BJ (cell line): ENCODE data around the gene TMEM60. TPM values are rescaled to one million over a fixed set of nuclear protein-coding genes. Genes with fewer than 3 reads are reported as not detected.

Experiments
- CTCF ChIA-PET: fragments of 350-600 bp; formaldehyde crosslinking; extraction: SDS; loops from one replicate; lab custom pipeline; 2021; ENCODE audit warnings: antibody characterized with exemption, inconsistent platforms; lab: Yijun Ruan, JAX
- POLR2A ChIA-PET: fragments of 300-600 bp; sonication (Branson Sonifier 250); formaldehyde crosslinking; extraction: SDS; loops from one replicate; lab custom pipeline; 2021; ENCODE audit warnings: antibody characterized with exemption; lab: Charles Lee
- DNase-seq: peaks from one replicate; pipeline ENCODE4 v3.0.0-alpha.2; 2011; ENCODE audit warnings: low read depth
- H3K27me3 ChIP-seq: 2 replicates; pipeline ENCODE4 v1.6.0; 2011; ENCODE audit warnings: low read length; ENCODE audit not compliant: control insufficient read depth, insufficient read depth
- H3K36me3 ChIP-seq: 2 replicates; pipeline ENCODE4 v1.5.1; 2011; ENCODE audit warnings: low read length; ENCODE audit not compliant: control insufficient read depth, insufficient read depth
- H3K4me3 ChIP-seq: 2 replicates; pipeline ENCODE4 v1.5.1; 2011; ENCODE audit warnings: low read depth, mild to moderate bottlenecking, control low read depth, low read length
- CTCF ChIP-seq: IDR thresholded peaks from 2 replicates; pipeline ENCODE4 v1.5.1; 2011; ENCODE audit warnings: low read depth, mild to moderate bottlenecking, control low read depth, inconsistent platforms, low read length, moderate library complexity; ENCODE audit not compliant: insufficient read depth
- polyA plus RNA-seq: library from polyadenylated mRNA; depleted of rRNA; stranded (reverse); fragments of >200 nt; gene quantifications from 2 replicates; pipeline ENCODE4 v1.2.3, GENCODE V29; 2011

The TMEM60 gene
- polyA plus RNA-seq, 1 experiment, result 17.9 TPM

GRCh38 chr7:77831481-77831880 is 33.2 kb upstream of the TMEM60 start:
- POLR2A ChIA-PET, result no interaction called here
- no peaks in the 10 kb centered on the region for H3K36me3 ChIP-seq
- CTCF ChIA-PET, result no interaction called here
- no peaks in the 10 kb centered on the region for H3K27me3 ChIP-seq
- TF ChIP-seq CTCF, result no peak
- DNase-seq, result no peak
- no peak overlapping the region for H3K4me3 ChIP-seq

- TF ChIP-seq CTCF, result no peak
- no peaks in the 10 kb centered on the region for H3K27me3 ChIP-seq
- POLR2A ChIA-PET, result no interaction called here
- H3K4me3 ChIP-seq, result no peak overlapping the region
- no peak for DNase-seq
- no peaks in the 10 kb centered on the region for H3K36me3 ChIP-seq
- CTCF ChIA-PET, result interaction anchor here (1.0 kb wide), 1 partner anchor 29 kb away, joined by 4 read pairs; no protein-coding TSS in a partner anchor
Observed at GRCh38 chr7:77830649-77831355, 32.6 kb upstream of the TMEM60 start.

- POLR2A ChIA-PET, result no interaction called here
- CTCF ChIA-PET, result no interaction called here
- H3K36me3 ChIP-seq, result no peaks in the 10 kb centered on the region
- TF ChIP-seq CTCF, result no peak
- no peaks in the 10 kb centered on the region for H3K27me3 ChIP-seq
- H3K4me3 ChIP-seq, result no peak overlapping the region
- no peak for DNase-seq
Observed at GRCh38 chr7:77827999-77828398, 29.8 kb upstream of the TMEM60 start.

GRCh38 chr7:77826300-77826699 is 28.1 kb upstream of the TMEM60 start:
- Histone ChIP-seq H3K4me3 (no peak overlapping the region), H3K36me3 (peaks cover 2% of the 10 kb centered on the region; the same call in 1 of the 2 replicates), H3K27me3 (no peaks in the 10 kb centered on the region)
- CTCF ChIA-PET, result no interaction called here
- TF ChIP-seq CTCF, result no peak
- no peak for DNase-seq
- POLR2A ChIA-PET, result no interaction called here

- POLR2A ChIA-PET, result no interaction called here
- CTCF ChIA-PET, result no interaction called here
- no peak overlapping the region for H3K4me3 ChIP-seq
- no peaks in the 10 kb centered on the region for H3K27me3 ChIP-seq
- no peak for TF ChIP-seq CTCF
- DNase-seq, result no peak
- peaks cover 2% of the 10 kb centered on the region; the same call in 1 of the 2 replicates for H3K36me3 ChIP-seq
Observed at GRCh38 chr7:77825131-77825530, 26.9 kb upstream of the TMEM60 start.
